SK-N-SH (cell line): ENCODE results near the gene FAM78B.

Experiments used
- CTCF ChIP-seq: fragments of 200-600 bp; sonication (generic); IDR thresholded peaks from 2 replicates; pipeline ENCODE4 v1.6.1; 2017; ENCODE audit warnings: antibody characterized with exemption, mild to moderate bottlenecking, moderate library complexity
- POLR2AphosphoS5 ChIP-seq: IDR thresholded peaks from 2 replicates; pipeline ENCODE4 v1.6.1; 2012; ENCODE audit warnings: low read depth, low read length
- USF1 ChIP-seq: IDR thresholded peaks from 2 replicates; pipeline ENCODE4 v1.4.0; 2012; ENCODE audit warnings: low read depth, borderline replicate concordance
- USF2 ChIP-seq: fragments of 150-350 bp; IDR thresholded peaks from 2 replicates; pipeline ENCODE4 v1.6.1; 2017; ENCODE audit warnings: antibody characterized with exemption, low read length, low read depth, borderline replicate concordance

- TF ChIP-seq CTCF (no peak), POLR2AphosphoS5 (no peak), USF2 (no peak), USF1 (no peak)
Observed at GRCh38 chr1:166202546-166202945, 35.7 kb upstream of the FAM78B start.
